GM18909 (cell line): Measurements from ENCODE around the gene ACTR6.
"Not testable (repeated sequence)": the region's sequence is repeated elsewhere in the genome, so short reads cannot be mapped to it uniquely, and the experiment has no call there.

ENCODE experiments used
- ATAC-seq: cut with Tn5 transposase; IDR thresholded peaks from one replicate; pipeline ENCODE4 v1.9.1; 2021; ENCODE audit warnings: mild to moderate bottlenecking; ENCODE audit not compliant: unreplicated experiment, poor library complexity

ACTR6 gene

GRCh38 chr12:100263131-100263530 is 62.5 kb downstream of the ACTR6 start:
- ATAC-seq: no peak

DNA sequence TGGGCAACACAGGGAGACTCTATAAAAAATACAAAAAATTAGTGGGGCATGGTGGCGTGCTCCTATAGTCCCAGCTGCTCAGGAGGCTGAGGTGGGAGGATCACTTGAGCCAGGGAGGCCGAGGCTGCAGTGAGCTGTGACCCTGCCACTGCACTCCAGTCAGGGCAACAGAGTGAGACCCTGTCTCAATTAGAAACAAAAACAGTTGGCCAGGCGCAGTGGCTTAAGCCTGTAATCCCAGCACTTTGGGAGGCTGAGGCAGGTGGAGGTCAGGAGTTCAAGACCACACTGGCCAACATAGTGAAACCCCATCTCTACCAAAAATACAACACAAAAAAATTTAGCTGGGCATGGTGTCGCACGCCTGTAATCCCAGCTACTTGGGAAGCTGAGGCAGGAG is 64.5 kb downstream of the ACTR6 start:
- ATAC-seq: not testable (repeated sequence)

- ATAC-seq: peak; percentile 11
Observed at GRCh38 chr12:100265732-100266584, 65.3 kb downstream of the ACTR6 start.

DNA sequence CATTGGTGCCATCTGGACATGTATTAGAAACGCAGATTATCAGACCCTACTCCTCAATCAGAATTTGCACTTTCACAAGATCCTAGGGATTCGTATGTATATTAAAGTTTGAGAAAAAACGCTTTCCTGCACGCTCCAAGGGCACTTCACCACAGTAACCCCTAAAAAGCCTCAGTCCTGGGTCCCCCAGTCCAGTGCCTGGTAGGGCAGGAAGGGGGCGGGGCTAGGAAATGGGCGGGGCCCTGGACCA is 65.9 kb downstream of the ACTR6 start:
- ATAC-seq: peak; percentile 89

GRCh38 chr12:100266835-100267602 is 66.4 kb downstream of the ACTR6 start, which contains the start of the genes DEPDC4 and SCYL2:
Gene DEPDC4, minus strand, starts transcription at chr12:100267079. Its CDS starts 3 bp downstream, at chr12:100267076.
Gene SCYL2, plus strand, starts transcription at chr12:100267177. Its CDS starts 15,794 bp downstream, at chr12:100282971.
- ATAC-seq: peak; percentile 94

DNA sequence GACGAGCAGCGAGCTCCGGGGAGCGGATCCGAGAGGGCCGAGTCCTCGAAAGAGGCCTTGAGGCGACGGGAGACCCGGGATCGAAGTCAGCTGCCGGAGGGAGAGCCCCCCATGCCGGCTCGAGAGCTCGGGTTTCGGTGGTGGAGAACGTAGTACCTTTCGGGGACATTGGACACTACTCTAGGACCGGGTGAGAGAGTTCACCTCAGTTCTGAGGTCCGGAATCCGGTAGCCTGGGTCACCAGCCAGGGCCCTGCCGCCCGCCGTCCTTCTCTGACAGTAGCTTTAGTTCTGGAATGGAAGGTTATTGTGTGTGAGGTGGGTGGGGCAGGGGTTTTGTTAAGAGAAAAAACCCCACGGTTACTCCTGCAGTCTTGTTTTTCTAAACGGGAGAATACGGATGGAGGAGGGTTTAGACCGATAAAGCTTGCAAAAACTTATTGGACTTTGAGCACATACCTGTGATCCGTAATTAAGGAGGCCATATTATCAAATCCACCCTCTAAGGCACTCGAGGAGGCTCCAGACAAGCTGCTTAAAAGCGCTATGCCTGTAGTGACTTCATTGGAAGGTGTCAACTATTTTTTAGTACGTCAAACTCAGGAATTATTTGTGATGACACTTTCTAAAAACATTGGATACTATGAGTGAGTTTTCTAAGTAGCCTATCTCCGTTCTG is 67.1 kb downstream of the ACTR6 start:
- peak; percentile 17 for ATAC-seq

DNA sequence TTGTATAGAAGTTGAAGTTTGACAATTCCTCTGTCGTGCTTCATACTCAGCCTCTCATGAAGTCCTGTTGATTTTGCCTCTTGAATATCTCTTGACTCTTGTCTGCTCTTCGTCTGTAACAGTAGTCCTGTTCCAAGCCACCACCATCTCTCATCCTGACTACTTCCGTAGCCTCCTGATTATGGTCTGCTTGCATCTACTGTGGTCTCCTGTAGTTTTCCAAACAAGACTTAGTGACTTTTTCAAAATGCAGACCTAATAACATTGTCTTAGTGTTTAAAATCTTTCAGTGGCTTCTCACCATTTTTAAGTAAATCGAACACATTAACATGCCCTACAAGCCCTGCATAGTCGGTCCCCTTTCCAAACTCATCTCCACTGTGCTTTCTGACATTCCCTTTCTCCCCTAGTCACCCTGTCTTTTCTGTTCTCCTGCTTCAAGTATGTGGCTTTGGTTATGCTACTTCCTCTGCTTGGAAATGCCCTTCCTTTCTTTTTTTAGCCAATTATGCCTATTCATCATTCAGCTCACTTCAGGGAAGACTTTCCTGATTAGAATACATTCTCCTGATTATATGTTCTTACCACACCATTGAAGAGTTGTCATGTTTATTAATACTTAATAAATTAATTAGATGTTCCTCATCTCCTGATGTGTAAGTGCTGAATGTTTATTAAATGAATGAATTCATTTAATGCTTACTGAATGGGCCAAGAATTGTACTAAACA is 68.4 kb downstream of the ACTR6 start:
- ATAC-seq: no peak

DNA sequence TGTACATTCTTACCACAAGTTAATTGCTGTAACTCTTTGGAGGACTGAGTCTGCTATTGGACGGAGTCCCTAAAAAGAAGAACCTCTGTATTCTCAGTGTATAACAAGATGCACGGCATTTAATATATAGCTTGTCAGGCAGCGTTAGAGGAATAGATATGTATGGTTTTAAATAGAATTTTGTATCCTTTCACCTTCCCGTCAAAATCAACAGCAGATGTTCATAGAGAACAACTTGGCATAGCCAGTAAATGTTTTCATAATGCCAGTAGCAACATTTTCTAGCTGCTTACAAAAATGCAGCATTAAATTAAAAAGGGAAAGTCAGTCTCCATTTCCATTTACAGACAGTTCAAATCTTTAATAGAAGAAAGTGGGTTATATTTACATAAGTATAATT is 73.2 kb downstream of the ACTR6 start:
- no peak for ATAC-seq
